ENCODE results near the gene OCA2.

The OCA2 gene

DNA sequence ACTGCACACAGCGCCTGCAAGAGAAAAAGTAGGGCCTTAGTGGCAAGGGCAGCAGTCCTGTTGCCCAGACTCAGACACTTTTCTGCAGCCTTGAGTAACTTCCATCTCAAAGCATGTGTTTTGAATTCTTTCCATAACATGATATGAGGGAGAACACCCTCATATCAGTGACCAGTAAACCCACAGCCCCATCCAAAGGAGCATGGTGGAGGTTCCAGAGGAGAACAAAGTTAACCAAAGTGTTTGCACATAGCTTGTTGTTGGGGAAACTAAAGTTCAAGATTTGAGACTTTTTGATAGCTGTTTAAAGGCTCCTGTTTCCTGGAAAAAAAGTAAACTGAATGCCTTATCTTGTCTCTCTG lies 74.2 kb downstream of the OCA2 start:
- TF ChIP-seq EP300 (IDR thresholded peaks at IDR 0.05; ENCODE audit: borderline replicate concordance) = no peak
- TF ChIP-seq YY1 (IDR thresholded peaks at IDR 0.05; ENCODE audit: low read depth) = no peak
- TF ChIP-seq ZBTB7A (IDR thresholded peaks at IDR 0.05; ENCODE audit: low read depth) = no peak
- no peak for TF ChIP-seq TCF12 (IDR thresholded peaks at IDR 0.05; ENCODE audit: low read depth)
- TF ChIP-seq RAD21 (IDR thresholded peaks at IDR 0.05; ENCODE audit: low read depth) = no peak
- TF ChIP-seq EGR1 (IDR thresholded peaks at IDR 0.05) = no peak
- TF ChIP-seq CREB1 (IDR thresholded peaks at IDR 0.05; ENCODE audit: low read depth) = no peak
- TF ChIP-seq TEAD4 (IDR thresholded peaks at IDR 0.05) = no peak
- TF ChIP-seq, protein P1, sequence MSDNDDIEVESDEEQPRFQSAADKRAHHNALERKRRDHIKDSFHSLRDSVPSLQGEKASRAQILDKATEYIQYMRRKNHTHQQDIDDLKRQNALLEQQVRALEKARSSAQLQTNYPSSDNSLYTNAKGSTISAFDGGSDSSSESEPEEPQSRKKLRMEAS (IDR thresholded peaks at IDR 0.05) = no peak
- no peak for TF ChIP-seq NFIC (IDR thresholded peaks at IDR 0.05)
- TF ChIP-seq TAF1 (IDR thresholded peaks at IDR 0.05; ENCODE audit: low read depth) = no peak
- TF ChIP-seq FOXM1 (IDR thresholded peaks at IDR 0.05; ENCODE audit: borderline replicate concordance, low read depth) = no peak
- TF ChIP-seq, protein P2, sequence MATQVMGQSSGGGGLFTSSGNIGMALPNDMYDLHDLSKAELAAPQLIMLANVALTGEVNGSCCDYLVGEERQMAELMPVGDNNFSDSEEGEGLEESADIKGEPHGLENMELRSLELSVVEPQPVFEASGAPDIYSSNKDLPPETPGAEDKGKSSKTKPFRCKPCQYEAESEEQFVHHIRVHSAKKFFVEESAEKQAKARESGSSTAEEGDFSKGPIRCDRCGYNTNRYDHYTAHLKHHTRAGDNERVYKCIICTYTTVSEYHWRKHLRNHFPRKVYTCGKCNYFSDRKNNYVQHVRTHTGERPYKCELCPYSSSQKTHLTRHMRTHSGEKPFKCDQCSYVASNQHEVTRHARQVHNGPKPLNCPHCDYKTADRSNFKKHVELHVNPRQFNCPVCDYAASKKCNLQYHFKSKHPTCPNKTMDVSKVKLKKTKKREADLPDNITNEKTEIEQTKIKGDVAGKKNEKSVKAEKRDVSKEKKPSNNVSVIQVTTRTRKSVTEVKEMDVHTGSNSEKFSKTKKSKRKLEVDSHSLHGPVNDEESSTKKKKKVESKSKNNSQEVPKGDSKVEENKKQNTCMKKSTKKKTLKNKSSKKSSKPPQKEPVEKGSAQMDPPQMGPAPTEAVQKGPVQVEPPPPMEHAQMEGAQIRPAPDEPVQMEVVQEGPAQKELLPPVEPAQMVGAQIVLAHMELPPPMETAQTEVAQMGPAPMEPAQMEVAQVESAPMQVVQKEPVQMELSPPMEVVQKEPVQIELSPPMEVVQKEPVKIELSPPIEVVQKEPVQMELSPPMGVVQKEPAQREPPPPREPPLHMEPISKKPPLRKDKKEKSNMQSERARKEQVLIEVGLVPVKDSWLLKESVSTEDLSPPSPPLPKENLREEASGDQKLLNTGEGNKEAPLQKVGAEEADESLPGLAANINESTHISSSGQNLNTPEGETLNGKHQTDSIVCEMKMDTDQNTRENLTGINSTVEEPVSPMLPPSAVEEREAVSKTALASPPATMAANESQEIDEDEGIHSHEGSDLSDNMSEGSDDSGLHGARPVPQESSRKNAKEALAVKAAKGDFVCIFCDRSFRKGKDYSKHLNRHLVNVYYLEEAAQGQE (IDR thresholded peaks at IDR 0.05; ENCODE audit: low read depth) = no peak
- no peak for TF ChIP-seq CEBPB (IDR thresholded peaks at IDR 0.05)
- TF ChIP-seq, protein P3, sequence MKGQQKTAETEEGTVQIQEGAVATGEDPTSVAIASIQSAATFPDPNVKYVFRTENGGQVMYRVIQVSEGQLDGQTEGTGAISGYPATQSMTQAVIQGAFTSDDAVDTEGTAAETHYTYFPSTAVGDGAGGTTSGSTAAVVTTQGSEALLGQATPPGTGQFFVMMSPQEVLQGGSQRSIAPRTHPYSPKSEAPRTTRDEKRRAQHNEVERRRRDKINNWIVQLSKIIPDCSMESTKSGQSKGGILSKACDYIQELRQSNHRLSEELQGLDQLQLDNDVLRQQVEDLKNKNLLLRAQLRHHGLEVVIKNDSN (IDR thresholded peaks at IDR 0.05) = no peak

DNA sequence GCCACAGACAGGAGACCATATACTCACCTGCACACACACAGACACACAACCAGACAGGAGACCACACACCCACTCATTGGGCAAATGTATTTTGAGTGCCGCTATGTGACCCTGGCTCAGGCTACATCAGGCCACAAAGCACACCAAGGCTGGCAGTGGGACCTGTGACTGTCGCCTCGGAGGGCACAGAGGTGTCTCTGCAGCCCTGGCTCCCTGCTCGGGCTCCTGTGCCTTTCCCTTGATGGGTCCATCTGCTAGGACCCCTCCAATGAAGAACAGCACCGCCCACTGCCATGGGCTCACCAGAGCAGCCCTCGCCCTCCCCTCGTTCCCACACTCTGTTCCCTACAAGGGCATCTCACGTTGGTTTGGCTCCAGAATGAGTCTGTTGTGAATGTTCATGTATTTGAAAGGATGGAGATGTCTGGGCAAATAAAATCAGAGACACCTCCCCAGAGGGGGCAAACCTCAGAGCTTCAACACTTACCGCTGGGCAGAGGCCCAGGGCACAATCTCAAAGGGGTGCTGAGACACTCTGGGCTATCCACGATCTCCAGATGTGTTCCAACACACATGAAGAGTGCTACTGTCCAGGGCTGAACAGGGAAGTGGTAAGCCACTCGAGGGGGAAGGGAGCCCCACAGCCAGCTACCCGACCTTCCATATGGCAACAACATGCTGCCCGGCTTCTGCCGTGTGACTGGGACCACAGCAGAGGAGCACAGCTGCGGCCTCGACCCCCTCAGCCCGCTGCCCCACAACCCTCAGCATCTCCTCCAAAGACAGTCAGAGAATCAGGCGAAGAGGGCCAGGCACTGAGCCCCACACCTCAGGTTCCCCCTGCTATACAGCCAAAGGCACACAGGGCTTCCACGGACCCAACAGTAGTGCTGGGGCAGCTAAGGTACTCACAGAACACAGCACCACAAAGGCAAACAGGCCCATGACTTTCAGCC lies 74.9 kb downstream of the OCA2 start:
- TF ChIP-seq, protein P3 (IDR thresholded peaks at IDR 0.05) = no peak
- TF ChIP-seq CREB1 (IDR thresholded peaks at IDR 0.05; ENCODE audit: low read depth) = no peak
- no peak for TF ChIP-seq TAF1 (IDR thresholded peaks at IDR 0.05; ENCODE audit: low read depth)
- no peak for TF ChIP-seq RAD21 (IDR thresholded peaks at IDR 0.05; ENCODE audit: low read depth)
- TF ChIP-seq, protein P2 (IDR thresholded peaks at IDR 0.05; ENCODE audit: low read depth) = no peak
- no peak for TF ChIP-seq ZBTB7A (IDR thresholded peaks at IDR 0.05; ENCODE audit: low read depth)
- no peak for TF ChIP-seq NFIC (IDR thresholded peaks at IDR 0.05)
- TF ChIP-seq, protein P1 (IDR thresholded peaks at IDR 0.05) = no peak
- no peak for TF ChIP-seq EP300 (IDR thresholded peaks at IDR 0.05; ENCODE audit: borderline replicate concordance)
- TF ChIP-seq CEBPB (IDR thresholded peaks at IDR 0.05) = no peak
- no peak for TF ChIP-seq EGR1 (IDR thresholded peaks at IDR 0.05)
- TF ChIP-seq FOXM1 (IDR thresholded peaks at IDR 0.05; ENCODE audit: borderline replicate concordance, low read depth) = no peak
- no peak for TF ChIP-seq YY1 (IDR thresholded peaks at IDR 0.05; ENCODE audit: low read depth)
- TF ChIP-seq TEAD4 (IDR thresholded peaks at IDR 0.05) = no peak
- TF ChIP-seq TCF12 (IDR thresholded peaks at IDR 0.05; ENCODE audit: low read depth) = no peak

DNA sequence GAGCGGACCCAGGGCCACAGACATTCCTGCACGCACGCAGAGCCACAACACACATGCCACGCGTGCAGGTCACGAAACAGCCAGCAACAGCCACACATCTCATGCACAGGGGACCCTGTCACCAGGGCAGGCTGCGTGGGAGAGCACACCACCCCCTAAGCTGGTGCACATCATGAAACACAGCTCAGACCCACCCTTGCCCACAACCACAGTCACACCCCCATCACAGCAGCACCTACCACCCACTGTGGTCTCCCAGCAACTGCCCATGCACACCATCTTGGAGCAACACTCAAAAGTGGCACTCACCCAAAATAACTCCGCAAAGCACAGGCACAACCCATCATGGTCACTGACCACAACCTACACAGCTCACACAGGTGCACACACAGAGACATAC lies 75.7 kb downstream of the OCA2 start:
- no peak for TF ChIP-seq CREB1 (IDR thresholded peaks at IDR 0.05; ENCODE audit: low read depth)
- TF ChIP-seq TEAD4 (IDR thresholded peaks at IDR 0.05) = no peak
- TF ChIP-seq TCF12 (IDR thresholded peaks at IDR 0.05; ENCODE audit: low read depth) = no peak
- TF ChIP-seq, protein P3 (IDR thresholded peaks at IDR 0.05) = no peak
- no peak for TF ChIP-seq NFIC (IDR thresholded peaks at IDR 0.05)
- TF ChIP-seq, protein P2 (IDR thresholded peaks at IDR 0.05; ENCODE audit: low read depth) = no peak
- no peak for TF ChIP-seq YY1 (IDR thresholded peaks at IDR 0.05; ENCODE audit: low read depth)
- TF ChIP-seq TAF1 (IDR thresholded peaks at IDR 0.05; ENCODE audit: low read depth) = no peak
- no peak for TF ChIP-seq ZBTB7A (IDR thresholded peaks at IDR 0.05; ENCODE audit: low read depth)
- no peak for TF ChIP-seq FOXM1 (IDR thresholded peaks at IDR 0.05; ENCODE audit: borderline replicate concordance, low read depth)
